ENCODE results near the gene CTIF. TPM values are rescaled to one million over a fixed set of nuclear protein-coding genes. Genes with fewer than 3 reads are reported as not detected.
"Not testable (repeated sequence)": the region's sequence is repeated elsewhere in the genome, so short reads cannot be mapped to it uniquely, and the experiment has no call there.

The CTIF gene
- total RNA-seq, 1 donor from 2014 or later: 81.9 TPM

- intact Hi-C loops (cut with DNase I): loop anchor here (5.0 kb wide), 1 partner anchor 1326 kb away; no protein-coding TSS in a partner anchor
- ATAC-seq: no peak
Measured at GRCh38 chr18:48861181-48861708, 322.4 kb downstream of the CTIF start.

DNA sequence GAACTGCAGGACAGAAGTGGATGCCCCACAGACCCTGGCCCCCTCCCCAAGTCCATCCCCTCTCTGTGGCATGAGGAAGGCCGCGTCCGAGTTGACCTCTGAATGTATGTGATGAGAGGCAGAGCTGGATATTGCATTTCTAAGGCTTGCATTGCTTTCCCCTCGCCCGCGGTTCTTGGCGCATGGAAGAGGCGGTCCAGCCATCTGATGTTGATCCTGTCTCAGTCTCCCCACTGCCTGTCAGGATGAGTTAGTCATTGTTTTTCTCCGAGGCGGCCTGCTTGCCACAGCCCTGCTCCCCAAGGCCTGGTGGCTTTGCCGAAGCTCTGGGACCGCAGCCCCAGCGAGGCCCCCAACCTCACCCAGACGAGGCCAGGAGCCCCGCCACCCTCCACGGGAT lies 323.3 kb downstream of the CTIF start:
- intact Hi-C loops (cut with DNase I): loop anchor here (5.0 kb wide), 1 partner anchor 1325 kb away; no protein-coding TSS in a partner anchor
- no peak for DNase-seq (ENCODE audit: low spot score)
- ATAC-seq: no peak

More at GRCh38 chr18:48861181-48861708, 322.4 kb downstream of the CTIF start:
- DNase-seq (ENCODE audit: low spot score): no peak

- intact Hi-C loops (cut with DNase I): loop anchor here (5.0 kb wide), 1 partner anchor 1325 kb away; no protein-coding TSS in a partner anchor
- ATAC-seq: peak; percentile 45
- no peak for DNase-seq (ENCODE audit: low spot score)
Measured at GRCh38 chr18:48862678-48863270, 323.9 kb downstream of the CTIF start.

DNA sequence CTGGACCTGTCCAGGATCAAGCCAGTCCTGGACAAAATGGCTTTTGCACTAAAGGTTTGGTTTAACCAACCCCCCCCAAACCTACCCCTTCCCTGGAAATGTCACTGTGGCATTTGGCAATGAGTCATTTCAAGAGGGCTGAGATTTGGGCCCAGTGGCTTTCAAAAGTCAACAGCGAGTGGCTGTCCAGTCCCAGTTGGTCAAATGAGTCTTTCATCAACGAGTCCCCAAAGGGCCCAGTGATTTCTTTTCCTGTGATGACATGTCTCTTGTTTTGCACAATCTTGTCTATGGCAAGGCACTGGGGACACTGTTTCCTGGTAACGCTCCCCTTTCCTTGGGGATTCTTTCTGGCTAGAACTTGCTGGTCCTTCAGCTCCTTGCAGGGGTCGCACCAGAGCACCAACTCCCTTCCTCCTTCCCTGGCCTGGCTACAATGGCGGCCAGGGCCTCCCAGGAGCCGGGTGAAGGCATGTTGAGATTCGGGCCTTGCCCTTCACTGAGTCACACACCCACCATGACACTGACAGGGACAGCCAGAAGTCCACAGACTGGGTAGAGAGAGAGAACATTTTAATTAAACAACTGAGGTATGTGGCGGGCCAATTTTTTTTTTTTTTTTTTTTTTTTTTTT lies 324.7 kb downstream of the CTIF start:
- ATAC-seq (no peak), DNase-seq (ENCODE audit: low spot score) (no peak)
- intact Hi-C loops (cut with DNase I): loop anchor here (5.0 kb wide), 1 partner anchor 1324 kb away; no protein-coding TSS in a partner anchor

- intact Hi-C loops (cut with DNase I): loop anchor here (5.0 kb wide), 1 partner anchor 1322 kb away; no protein-coding TSS in a partner anchor
- DNase-seq (ENCODE audit: low spot score): no peak
- ATAC-seq: no peak
Measured at GRCh38 chr18:48864876-48865275, 326.0 kb downstream of the CTIF start.

GRCh38 chr18:48866028-48866733 lies 327.4 kb downstream of the CTIF start:
- no peak for DNase-seq (ENCODE audit: low spot score)

GRCh38 chr18:48866856-48867255 lies 328.0 kb downstream of the CTIF start:
- intact Hi-C loops (cut with DNase I): no loop called here
- no peak for ATAC-seq
- DNase-seq (ENCODE audit: low spot score): no peak

More at GRCh38 chr18:48866028-48866733, 327.4 kb downstream of the CTIF start:
- intact Hi-C loops (cut with DNase I): no loop called here
- ATAC-seq: no peak

DNA sequence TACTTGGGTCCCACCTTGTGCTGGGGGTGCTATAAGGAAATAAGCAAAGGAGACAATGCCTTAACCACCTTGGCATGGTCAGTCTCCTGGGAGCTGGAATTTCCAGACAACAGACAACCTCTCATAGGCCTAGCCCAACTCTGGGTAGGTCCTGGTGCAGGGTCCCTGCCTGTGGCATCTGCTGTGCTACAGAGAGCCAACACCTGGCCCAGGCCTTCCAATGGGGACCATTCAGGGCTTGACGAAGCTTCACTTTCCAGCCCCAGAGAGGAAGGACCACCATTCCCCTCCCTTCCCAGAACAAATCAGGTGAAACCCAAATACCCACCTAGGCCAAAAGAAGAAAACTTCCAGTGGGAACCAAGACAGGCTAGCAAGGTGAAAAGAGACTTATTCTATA lies 329.1 kb downstream of the CTIF start:
- no peak for DNase-seq (ENCODE audit: low spot score)
- ATAC-seq: no peak
- intact Hi-C loops (cut with DNase I): no loop called here

- intact Hi-C loops (cut with DNase I): no loop called here
- ATAC-seq: no peak
- no peak for DNase-seq (ENCODE audit: low spot score)
Measured at GRCh38 chr18:48868468-48869466, 329.9 kb downstream of the CTIF start.

DNA sequence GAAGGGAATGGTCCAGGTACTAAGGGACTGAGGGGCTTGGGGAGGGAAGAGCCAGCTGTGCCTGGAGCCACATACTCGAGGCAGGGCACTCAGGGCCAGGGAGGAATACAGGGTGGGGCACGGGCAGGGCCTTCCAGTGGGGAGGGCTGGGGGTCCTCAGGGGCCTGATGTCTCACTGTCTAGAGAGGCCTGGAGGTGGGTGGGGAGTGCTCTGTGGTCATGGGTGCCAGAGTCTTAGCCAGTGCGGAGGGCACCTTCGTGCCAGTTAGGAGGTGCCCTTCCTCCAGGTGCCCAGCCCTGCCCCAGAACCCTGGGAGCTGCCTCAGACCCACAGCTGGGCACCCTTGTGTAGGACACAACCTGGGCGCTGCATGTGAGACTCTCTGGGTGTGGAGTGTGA lies 330.8 kb downstream of the CTIF start:
- ATAC-seq: no peak
- intact Hi-C loops (cut with DNase I): no loop called here
- DNase-seq (ENCODE audit: low spot score): no peak

GRCh38 chr18:48870926-48871325 lies 332.1 kb downstream of the CTIF start:
- ATAC-seq; intact Hi-C loops (cut with DNase I); DNase-seq (ENCODE audit: low spot score): not testable (repeated sequence)

DNA sequence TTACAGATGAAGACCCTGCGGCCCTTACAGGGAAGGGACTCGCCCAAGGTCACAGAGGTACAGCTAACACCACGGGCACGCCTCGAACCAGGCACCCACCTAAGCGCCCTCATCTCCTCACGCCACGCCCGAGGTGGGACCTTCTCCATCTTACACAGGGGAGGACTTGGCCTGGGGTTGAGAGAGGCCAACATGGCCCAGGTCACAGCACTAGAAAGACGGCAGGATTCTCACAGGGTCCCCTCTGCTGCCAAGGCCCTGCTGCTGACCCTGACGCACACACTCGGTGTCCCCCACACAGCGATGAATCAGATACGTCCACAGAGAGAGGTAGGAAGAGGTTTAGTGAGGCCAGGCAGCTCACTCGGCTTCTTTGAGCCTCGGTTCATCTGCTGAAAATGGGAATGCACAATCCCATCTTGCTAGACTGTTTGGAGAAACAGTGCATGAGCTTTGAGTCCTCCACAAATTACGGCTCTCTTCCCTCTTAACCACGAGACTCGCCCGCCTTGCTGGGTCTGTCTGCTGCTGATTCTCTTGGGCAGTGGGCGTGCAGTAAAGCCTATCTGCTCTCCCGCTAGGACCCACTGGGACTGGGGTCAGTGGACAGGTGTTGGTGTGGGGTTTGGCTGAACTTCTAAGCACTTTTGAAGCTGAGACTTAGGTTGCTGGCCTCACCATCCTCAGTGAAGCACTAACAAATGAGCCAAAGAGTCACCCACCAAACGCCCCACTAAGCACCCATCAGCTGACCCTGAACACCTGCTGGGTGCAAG lies 332.7 kb downstream of the CTIF start:
- intact Hi-C loops (cut with DNase I): loop anchor here (2.0 kb wide), 1 partner anchor 27 kb away; no protein-coding TSS in a partner anchor
- ATAC-seq (no peak), DNase-seq (ENCODE audit: low spot score) (no peak)

DNA sequence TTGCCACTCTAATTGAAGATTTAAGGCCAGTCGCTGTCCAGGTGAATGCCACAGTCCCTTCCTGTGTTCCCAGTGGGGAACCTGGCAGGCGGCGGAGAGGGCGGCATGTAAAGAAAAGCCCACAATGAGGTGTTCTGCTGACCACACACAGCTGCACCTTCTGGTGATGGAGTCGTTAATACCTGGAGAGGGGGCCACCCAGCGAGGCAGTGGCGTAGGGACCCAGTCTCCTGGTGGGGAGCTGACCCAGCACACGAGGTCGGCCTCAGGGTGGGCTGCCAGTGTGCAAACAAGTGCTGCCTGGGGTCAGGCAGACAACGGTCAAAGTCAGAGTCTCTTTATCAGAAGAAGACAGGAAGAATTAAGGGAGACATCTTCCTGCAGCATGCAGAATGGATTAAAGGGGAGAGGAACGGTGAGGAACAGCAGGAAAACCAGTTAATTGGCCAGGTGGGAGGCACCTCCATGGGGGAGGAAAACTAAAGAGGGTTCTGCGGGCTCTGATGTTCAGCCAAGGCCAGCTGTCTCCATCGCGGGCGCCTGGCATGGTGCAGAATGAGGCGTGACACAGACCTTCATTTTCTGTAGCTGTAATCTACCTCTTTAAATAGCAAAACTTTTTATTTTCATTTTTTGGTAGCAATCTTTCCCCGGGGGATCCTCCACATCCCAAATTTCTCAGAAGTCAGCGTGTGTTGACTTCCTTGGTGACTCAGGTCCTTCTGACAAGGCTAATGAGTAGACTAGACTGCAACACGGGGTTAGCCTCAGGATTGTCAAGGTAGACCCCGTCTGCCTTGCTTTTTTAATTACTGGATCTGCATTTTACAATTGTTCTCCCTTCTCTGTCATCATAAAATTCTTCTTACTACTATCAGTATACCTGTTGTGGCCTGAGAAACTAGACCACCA lies 333.7 kb downstream of the CTIF start:
- ATAC-seq: no peak
- intact Hi-C loops (cut with DNase I): loop anchor here (2.0 kb wide), 1 partner anchor 26 kb away; no protein-coding TSS in a partner anchor
- DNase-seq (ENCODE audit: low spot score): no peak

DNA sequence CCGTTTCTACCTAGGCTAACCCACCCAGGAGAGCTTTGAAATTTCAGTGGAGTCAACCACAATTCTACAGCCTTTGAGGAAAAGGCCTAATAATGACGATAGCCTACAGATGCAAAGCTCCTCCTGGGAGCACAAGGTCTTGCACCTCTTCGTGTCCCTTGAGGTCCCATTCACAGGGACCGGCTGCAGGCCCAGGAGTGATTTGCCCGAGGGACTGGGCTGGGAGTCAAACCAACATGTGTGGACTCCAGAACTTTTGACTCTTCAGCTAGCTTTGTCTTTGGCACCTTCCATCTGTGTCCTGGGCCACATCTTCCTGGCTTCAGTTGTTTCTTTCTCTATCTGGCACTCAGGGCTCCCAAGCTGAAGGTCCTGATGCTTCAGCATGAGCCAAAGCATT lies 335.4 kb downstream of the CTIF start:
- ATAC-seq: no peak
- intact Hi-C loops (cut with DNase I): no loop called here

GRCh38 chr18:48874701-48875162 lies 335.9 kb downstream of the CTIF start:
- intact Hi-C loops (cut with DNase I): no loop called here
- ATAC-seq (no peak), DNase-seq (ENCODE audit: low spot score) (no peak)

More for the DNA sequence above, 335.4 kb downstream of the CTIF start:
- DNase-seq (ENCODE audit: low spot score): no peak

- ATAC-seq: no peak
- intact Hi-C loops (cut with DNase I): no loop called here
- DNase-seq (ENCODE audit: low spot score): no peak
Measured at GRCh38 chr18:48875314-48875941, 336.6 kb downstream of the CTIF start.

Measured in sciatic nerve (tissue), 2 donors.